Type B pancreatic cell (in vitro differentiated cells): ENCODE data around the gene FAM222B. TPM values are rescaled to one million over a fixed set of nuclear protein-coding genes. Genes with fewer than 3 reads are reported as not detected.
"Not testable (repeated sequence)": the region's sequence is repeated elsewhere in the genome, so short reads cannot be mapped to it uniquely, and the experiment has no call there.

Source experiments
- DNase-seq: peaks from one replicate; pipeline ENCODE4 v3.0.0; 2021; ENCODE audit warnings: mixed read lengths; ENCODE audit not compliant: unreplicated experiment; ENCODE audit errors: extremely low spot score
- H3K27ac Mint-ChIP-seq: 2 replicates; pipeline ENCODE4 v1.8.0; 2021; ENCODE audit warnings: mild to moderate bottlenecking, mixed read lengths
- H3K27me3 Mint-ChIP-seq: 2 replicates; pipeline ENCODE4 v1.8.0; 2021; ENCODE audit warnings: mixed read lengths
- H3K36me3 Mint-ChIP-seq: 2 replicates; pipeline ENCODE4 v1.8.0; 2021; ENCODE audit warnings: mixed read lengths
- H3K4me1 Mint-ChIP-seq: one replicate; pipeline ENCODE4 v1.8.0; 2021; ENCODE audit warnings: mixed read lengths; ENCODE audit not compliant: unreplicated experiment
- H3K4me3 Mint-ChIP-seq: 2 replicates; pipeline ENCODE4 v1.8.0; 2021; ENCODE audit warnings: mild to moderate bottlenecking, mixed read lengths
- H3K9me3 Mint-ChIP-seq: 2 replicates; pipeline ENCODE4 v1.8.0; 2021; ENCODE audit warnings: mixed read lengths
- total RNA-seq: library from RNA; stranded (reverse); gene quantifications from 2 replicates; pipeline ENCODE4 v1.2.1, GENCODE V29; 2021; ENCODE audit warnings: low replicate concordance
- TF ChIP-seq, protein P1 (sequence below): fragments of 200-600 bp; sonication (generic); conservative IDR thresholded peaks from 2 replicates; pipeline ENCODE4 v1.5.0; 2021; ENCODE audit warnings: antibody characterized with exemption, mild to moderate bottlenecking

FAM222B gene
- total RNA-seq, 1 donor from 2014 or later = 28.7 TPM

- Mint-ChIP-seq H3K27me3 (no peaks in the 10 kb centered on the region), H3K9me3 (no peaks in the 10 kb centered on the region), H3K27ac (no peak overlapping the region), H3K36me3 (no peaks in the 10 kb centered on the region), H3K4me3 (peak overlapping the region; percentile 59), H3K4me1 (peaks cover 16% of the 10 kb centered on the region)
- DNase-seq = no peak
- TF ChIP-seq, protein P1, sequence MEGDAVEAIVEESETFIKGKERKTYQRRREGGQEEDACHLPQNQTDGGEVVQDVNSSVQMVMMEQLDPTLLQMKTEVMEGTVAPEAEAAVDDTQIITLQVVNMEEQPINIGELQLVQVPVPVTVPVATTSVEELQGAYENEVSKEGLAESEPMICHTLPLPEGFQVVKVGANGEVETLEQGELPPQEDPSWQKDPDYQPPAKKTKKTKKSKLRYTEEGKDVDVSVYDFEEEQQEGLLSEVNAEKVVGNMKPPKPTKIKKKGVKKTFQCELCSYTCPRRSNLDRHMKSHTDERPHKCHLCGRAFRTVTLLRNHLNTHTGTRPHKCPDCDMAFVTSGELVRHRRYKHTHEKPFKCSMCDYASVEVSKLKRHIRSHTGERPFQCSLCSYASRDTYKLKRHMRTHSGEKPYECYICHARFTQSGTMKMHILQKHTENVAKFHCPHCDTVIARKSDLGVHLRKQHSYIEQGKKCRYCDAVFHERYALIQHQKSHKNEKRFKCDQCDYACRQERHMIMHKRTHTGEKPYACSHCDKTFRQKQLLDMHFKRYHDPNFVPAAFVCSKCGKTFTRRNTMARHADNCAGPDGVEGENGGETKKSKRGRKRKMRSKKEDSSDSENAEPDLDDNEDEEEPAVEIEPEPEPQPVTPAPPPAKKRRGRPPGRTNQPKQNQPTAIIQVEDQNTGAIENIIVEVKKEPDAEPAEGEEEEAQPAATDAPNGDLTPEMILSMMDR = no peak
Observed at GRCh38 chr17:28843816-28844148, 1.2 kb upstream of the FAM222B start.

- H3K27me3 Mint-ChIP-seq = no peaks in the 10 kb centered on the region
- H3K4me1 Mint-ChIP-seq = peaks cover 16% of the 10 kb centered on the region
- H3K4me3 Mint-ChIP-seq = peak overlapping the region; percentile 99
- H3K36me3 Mint-ChIP-seq = no peaks in the 10 kb centered on the region
- TF ChIP-seq, protein P1 = no peak
- peak overlapping the region; percentile 88 for H3K27ac Mint-ChIP-seq
- no peaks in the 10 kb centered on the region for H3K9me3 Mint-ChIP-seq
- DNase-seq = no peak
Observed at GRCh38 chr17:28841901-28842281, 699 bp downstream of the FAM222B start.

- Mint-ChIP-seq H3K27ac (no peak overlapping the region), H3K27me3 (no peaks in the 10 kb centered on the region), H3K36me3 (peaks cover 3% of the 10 kb centered on the region), H3K9me3 (no peaks in the 10 kb centered on the region), H3K4me1 (peaks cover 19% of the 10 kb centered on the region), H3K4me3 (no peak overlapping the region)
- DNase-seq = no peak
- TF ChIP-seq, protein P1 = no peak
Observed at GRCh38 chr17:28839221-28839620, 3.4 kb downstream of the FAM222B start.

DNA sequence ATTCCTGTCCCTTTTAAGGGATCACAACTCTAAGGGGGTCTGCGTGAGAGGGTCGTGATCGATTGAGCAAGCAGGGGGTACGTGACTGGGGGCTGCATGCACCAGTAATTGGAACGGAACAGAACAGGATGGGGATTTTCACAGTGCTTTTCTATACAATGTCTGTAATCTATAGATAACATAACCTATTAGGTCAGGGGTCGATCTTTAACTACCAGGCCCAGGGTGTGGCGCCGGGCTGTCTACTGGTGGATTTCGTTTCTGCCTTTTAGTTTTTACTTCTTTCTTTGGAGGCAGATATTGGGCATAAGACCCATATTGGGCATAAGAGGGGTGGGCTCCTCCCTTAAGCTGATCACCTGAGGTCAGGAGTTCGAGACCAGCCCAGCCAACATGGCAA lies 6.0 kb downstream of the FAM222B start:
- DNase-seq, H3K27me3 Mint-ChIP-seq, H3K27ac Mint-ChIP-seq, H3K9me3 Mint-ChIP-seq, H3K4me3 Mint-ChIP-seq: not testable (repeated sequence)
- peaks cover 11% of the 10 kb centered on the region for H3K4me1 Mint-ChIP-seq
- H3K36me3 Mint-ChIP-seq = peaks cover 14% of the 10 kb centered on the region

DNA sequence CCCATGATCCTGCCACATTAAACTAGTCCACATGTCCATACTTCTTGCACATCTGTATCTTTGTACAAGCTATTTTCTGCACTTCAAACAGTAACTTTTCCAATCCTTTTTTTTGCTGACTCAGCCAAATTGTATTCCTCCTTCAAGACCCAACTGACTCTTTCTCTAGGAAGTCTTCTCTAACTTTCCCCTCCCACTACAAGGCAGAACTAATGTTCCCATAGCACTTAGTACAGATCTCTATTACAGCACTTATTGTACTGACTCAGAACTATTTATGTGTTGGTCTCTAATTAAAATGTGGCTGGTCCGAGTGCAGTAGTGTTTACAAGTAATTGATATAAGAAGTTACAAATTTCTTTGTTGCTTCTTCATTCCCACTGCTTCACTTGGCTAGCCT lies 8.2 kb downstream of the FAM222B start:
- H3K9me3 Mint-ChIP-seq = no peaks in the 10 kb centered on the region
- H3K4me3 Mint-ChIP-seq = no peak overlapping the region
- no peak overlapping the region for H3K27ac Mint-ChIP-seq
- H3K27me3 Mint-ChIP-seq = no peaks in the 10 kb centered on the region
- peaks cover 4% of the 10 kb centered on the region for H3K4me1 Mint-ChIP-seq
- TF ChIP-seq, protein P1 = no peak
- H3K36me3 Mint-ChIP-seq = peaks cover 19% of the 10 kb centered on the region
- no peak for DNase-seq

DNA sequence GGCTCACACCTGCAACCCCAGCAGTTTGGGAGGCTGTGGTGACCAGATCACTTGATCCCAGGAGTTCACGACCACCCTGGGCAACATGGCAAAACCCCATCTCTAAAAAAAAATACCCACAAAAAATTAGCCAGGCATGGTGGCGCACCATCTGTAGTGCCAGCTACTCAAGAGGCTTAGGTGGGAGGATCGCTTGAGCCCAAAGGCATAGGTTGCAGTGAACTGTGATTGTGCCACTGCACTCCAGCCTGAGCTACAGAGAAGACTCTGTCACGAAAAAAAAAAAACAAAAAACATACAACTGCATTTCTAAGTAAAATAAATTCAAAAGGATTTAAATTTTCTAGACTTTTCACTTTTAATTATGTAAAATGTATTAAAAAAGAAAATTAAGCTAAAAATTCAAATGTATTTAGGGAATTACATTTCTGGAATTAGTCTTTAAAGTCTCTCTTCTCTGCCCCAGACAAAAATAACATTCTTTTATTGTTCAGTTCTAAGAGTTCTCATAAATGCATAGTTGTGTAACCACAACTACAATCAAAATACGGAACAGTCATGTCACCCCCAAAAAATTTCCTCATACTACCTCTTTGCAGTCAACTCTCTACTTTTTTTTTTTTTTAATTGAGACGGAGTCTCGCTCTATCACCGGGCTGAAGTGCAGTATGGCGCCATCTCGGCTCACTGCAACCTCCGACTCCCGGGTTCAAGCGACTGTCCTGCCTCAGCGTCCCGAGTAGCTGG lies 14.1 kb downstream of the FAM222B start:
- H3K36me3 Mint-ChIP-seq = peaks cover 14% of the 10 kb centered on the region
- no peak overlapping the region for H3K4me3 Mint-ChIP-seq
- H3K9me3 Mint-ChIP-seq = no peaks in the 10 kb centered on the region
- TF ChIP-seq, protein P1 = no peak
- no peaks in the 10 kb centered on the region for H3K4me1 Mint-ChIP-seq
- H3K27me3 Mint-ChIP-seq = no peaks in the 10 kb centered on the region
- DNase-seq = peak; percentile 34
- H3K27ac Mint-ChIP-seq = no peak overlapping the region
